ENCODE data around the gene CDH2.

Gene CDH2

DNA sequence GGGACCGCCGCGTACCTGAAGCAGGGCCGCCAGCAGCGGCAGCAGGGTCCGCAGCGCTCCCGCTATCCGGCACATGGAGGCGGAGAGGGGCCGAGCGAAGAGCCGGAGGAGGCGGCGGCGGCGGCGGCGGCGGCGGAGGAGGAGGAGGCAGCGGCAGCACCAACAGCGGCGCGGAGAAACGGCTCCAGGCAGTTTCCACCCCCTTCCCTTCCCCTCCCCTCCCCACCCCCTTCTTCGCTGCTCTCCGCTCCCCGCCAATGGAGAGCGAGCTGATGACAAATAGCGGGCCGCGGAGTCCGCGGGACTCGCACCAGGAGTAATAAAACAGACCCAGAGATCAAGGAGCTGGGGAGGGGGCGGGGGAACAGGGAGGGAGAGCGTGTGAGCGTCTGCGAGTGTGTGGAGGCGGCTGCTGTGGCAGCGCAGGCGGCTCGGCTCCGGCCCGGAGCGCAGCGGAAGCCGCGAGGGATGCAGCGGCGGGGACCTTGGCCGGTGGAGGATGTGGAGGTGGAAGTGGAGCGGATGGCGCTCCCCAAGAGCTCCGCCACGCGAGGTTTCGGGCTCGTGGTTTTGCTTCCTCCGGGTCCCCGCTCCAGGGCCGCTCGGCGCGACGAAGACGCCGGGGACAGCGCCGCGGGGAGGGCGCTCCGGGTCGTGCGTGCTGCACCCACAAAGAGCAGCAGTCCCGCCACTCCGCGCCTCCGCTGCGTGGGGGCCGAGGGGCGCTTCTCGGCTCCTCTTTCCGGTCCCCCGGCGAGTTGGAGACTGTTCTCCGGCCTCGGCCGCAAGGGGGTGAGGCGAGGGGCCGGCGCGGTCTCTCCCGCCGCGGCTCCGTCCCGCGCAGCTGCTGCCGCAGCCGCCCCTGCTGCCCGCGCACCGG, at the start of gene CDH2:
TSS of gene CDH2 (minus strand) at position 183 of the 880 bp plus-strand sequence. CDS start at position 75, 108 bp downstream.
- no peak for DNase-seq

- no peak for DNase-seq
These were observed 35.1 kb upstream of the CDH2 start for GRCh38 chr18:28212060-28212459.

DNA sequence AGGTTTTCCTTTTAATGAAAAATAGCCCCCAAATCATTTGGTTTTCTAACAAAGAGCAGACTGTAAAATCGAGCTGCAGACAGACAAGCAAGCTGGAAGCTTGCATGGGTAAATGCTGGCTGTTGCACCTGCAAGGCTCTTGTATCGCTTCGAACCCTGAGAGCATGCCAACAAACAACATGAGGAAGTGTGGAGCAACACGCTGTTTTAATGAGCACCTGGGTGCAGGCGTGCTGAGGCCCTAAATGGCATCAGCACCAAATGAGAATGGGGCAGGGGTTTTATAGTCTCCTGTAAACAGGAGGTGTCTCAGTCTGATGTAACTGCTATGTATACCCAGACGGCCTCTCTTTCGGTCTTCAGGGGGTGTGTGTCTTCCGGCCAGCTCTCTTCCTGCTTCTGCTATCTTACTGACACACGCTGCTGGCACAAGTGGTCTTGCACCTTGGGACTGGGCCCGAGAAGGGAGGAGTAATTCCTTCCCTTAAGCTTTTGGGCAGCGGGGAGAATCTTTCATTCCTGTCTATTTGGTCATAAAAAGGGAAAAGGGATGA, 31.9 kb upstream of the CDH2 start:
- DNase-seq, result no peak

DNA sequence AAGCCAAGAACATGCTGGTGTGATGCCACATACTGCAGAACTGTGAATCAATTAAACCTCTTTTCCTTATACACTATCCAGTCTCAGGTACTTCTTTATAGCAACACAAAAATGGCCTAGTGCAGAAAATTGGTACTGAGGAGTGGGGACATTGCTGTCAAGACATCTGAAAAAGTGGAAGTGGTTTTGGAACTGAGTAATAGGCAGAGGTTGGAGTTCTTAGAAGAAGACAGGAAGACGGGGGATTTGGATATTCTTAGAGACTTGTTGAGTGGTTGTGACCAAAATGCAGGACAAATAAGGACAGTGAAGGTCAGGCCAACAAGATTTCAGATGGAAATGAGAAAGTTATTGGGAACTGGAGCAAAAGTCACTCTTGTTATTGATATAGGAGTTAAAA, 31.3 kb upstream of the CDH2 start:
- no peak for DNase-seq

DNA sequence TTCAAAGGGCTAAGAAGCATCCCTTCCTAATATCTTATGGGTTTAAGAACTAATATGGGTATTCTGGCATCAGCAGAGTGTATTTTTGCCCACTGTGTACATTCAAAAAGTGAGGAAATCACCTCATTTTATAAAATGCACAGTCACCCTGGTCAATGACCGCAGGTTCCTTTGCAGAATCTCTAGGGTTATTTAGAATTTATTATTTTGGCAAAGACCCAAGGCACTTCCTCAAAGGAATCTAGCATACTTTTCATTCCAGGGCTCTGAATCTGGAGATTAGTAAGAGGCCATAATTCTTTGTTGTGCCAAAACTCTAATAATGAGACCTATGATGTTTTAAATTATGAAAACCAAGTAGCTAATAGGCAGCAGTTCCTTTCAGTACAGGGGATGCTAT, 27.2 kb upstream of the CDH2 start:
- DNase-seq, result no peak

DNA sequence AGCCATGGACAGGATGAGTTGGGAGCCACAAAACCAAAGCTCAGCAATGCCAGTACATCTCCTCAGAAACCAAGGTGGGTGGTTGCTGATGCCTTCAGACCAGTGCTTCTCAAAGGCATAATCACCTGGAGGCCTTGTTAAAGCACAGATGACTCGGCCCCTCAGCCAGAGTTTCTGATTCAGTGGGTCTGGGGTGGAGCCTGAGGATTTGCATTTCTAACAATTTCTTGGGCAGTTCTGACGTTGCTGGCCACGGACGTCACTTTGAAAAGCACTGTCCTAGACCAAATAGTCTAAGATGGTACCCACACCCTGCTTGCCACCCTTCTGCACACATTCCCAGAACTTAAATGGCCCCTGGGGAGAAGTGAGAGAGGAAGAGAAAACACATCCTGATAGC, 24.1 kb upstream of the CDH2 start:
- no peak for DNase-seq

DNA sequence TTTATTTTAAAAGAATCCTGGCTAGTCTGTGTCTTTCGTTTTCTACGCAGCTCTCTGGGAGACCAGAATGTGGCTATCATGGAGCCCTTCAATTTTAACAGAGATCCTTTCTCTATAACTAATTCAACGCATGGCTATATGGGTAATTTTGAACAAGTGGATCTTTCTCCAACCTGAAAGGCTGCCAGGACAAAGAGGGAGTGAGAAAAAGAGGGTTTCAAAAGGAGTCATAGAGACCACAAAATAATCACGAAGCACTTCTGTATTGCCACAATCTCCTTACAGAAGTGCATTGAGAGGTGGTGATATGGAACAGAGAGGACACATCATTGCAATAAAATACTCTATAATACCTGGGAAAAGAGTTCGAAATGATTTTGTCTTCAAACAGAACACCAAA, 21.7 kb upstream of the CDH2 start:
- no peak for DNase-seq

DNA sequence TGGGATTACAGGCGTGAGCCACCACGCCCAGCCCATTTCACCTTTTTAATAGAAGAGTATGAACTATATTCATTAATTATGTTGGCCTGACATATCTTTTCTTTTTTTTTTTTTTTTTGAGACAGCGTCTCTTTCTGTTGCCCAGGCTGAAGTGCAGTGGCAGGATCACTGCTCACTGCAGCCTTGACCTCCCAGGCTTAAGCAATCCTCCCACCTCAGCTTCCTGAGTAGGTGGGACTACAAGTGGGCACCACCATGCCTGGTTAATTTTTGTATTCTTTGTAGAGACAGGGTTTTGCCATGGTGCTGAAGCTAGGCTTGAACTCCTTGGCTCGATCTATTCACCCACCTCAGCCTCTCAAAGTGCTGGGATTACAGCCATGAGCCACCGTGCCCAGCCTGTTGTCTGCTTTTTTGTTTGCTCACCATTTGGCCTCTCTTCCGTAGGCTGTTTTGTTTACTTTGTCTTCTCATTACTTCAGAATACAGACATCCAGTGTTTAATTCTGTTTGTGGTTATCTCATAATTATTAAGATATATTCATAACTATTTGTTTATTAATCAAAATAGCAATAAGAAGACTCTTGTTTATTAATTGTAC, 16.3 kb upstream of the CDH2 start:
- DNase-seq, result no peak

- DNase-seq, result no peak
These were observed 12.7 kb upstream of the CDH2 start for GRCh38 chr18:28189400-28190239.

GRCh38 chr18:28185121-28185520, 8.2 kb upstream of the CDH2 start:
- DNase-seq, result no peak

- DNase-seq, result no peak
These were observed 6.6 kb upstream of the CDH2 start for GRCh38 chr18:28183418-28184078.

GRCh38 chr18:28181616-28182015, 4.7 kb upstream of the CDH2 start:
- no peak for DNase-seq

GRCh38 chr18:28178720-28179119, 1.8 kb upstream of the CDH2 start:
- no peak for DNase-seq

GRCh38 chr18:28177828-28178635, 1.1 kb upstream of the CDH2 start:
- no peak for DNase-seq

DNA sequence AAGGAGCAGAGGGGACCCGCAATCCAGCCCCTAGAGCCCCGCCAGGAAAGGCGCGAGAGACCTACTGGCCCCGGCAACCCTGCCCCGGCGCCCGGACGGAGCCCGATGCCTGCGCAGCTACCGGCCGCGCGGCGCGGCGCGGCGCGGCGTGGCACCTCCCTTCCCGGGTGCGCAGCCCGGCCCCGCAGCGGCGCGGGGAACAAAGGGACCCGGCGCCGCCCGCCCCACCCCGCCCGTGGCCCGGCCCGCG, 307 bp downstream of the CDH2 start:
- DNase-seq, result no peak

DNA sequence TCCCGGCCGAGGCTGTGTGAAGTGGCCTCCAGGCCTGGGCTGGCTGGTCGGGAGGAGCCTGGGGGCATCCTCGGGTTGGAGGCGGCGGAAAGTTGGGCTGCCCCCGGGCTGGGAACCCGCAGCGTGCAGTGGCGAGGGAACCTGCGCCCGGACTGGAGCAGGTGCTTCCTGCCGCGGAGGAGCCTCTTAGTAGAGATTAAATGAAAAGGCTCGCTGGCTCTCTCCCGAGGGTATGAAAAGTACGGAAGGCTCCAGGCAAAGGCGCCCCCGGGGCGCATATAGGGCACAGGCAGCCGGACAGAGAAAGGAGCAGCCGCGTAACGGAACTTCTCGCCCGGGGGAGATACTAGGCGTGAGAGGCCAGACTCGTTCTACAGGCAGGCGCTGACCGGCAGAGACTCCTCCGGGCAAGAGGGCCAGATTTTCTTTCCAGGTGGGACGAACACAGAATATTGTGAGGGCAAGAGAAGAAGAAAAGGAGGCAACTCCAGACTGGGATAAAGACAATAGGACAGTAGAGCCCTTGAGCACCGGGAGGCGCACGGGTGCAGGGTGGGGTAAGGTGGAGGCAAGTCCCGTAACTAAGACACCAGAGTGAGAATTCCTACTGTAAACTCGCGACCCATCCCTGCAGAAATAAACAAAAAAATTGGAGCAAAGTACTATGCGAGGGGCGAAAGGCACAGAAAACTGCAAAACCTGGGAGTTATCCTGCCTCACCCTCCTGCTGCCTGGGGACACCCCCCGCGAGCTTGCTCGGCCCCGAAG, 816 bp downstream of the CDH2 start:
- DNase-seq, result no peak

DNA sequence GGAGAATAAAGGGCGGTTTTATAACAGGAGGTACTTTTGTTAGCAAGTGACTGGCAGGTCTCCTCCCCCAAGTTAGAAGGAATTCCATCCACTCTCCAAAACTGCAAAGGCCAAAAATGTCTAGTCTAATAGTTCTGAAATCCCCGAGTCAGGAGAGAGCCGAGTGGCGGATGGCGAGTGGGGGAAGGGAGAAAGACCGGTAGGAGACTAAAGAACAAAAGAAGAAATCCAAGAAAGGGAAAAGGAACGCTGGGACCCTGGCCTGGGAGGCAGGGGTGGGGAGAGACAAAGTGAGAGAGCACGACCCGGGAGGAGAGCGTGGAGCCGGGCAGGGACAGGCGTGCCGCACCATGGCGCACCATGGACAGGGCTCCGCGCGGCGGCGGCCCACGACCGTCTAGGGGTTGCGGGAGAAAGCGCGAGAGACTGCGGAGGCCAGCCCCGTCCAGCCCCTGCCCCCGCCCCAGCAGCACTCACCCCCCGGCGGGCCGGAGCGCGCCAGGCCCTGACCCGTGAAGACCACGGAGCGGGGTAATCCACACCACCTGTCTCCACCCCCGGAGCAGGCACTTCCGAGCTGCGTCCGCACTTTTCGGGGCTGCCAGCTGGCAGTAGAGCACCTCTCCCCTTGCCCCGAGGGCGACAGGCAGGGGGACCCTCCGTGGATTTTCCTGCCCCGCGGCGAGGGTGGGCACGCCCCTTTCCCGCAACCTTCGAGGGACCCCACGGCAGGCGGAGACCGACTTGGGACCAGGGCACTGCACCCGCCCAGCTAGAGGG, 1.6 kb downstream of the CDH2 start:
- no peak for DNase-seq

DNA sequence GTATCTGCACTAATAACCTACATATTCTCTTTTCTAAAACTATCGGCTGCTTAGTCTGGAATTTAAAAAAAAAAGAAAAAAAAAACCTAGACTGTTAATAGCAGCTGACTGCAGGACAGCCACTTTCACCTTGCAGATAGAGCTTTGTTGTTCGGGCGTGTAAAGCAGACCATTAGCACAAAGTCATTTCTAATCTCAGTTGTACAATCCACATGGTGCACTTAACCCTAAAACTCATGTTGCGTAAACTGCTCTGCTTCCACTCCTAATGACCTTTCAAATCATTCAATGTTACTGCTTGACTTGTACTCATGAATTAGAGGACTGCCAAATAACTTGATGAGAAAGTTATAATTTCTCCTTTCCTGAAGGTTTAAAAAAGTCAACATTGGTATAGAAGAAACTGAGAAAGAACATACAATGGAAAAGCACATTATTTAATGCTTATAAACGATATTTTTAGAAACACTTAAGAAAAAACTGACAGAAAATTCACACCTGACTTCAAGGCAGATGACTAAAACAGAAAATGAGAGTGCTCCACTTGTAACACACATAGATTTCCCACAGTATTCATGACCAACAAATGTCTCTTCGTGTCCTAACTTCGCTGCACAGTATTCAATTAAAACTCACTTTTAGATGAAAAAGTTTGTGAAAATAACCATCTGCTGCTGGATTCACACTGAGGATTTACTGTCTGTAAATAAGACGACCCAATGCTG, 2.6 kb downstream of the CDH2 start:
- no peak for DNase-seq

- DNase-seq, result no peak
These were observed 5.1 kb downstream of the CDH2 start for GRCh38 chr18:28171837-28172236.

GRCh38 chr18:28168725-28169124, 8.2 kb downstream of the CDH2 start:
- DNase-seq, result no peak
